ENCODE results near the gene PCYT2.
A peak's percentile ranks its signal among the peaks of the same experiment; 100 is the strongest.

PCYT2 gene

GRCh38 chr17:81871387-81872230, 39.6 kb downstream of the PCYT2 start:
- DNase-seq (ENCODE audit: low read depth in 2 of 2), result peak; percentile 70

- DNase-seq (ENCODE audit: low read depth in 2 of 2), result no peak
Measured at GRCh38 chr17:81870981-81871386, 40.2 kb downstream of the PCYT2 start, which contains the start of gene ARHGDIA. ARHGDIA (minus strand) TSS chr17:81871337; CDS start chr17:81869930, 1,407 bp downstream.

DNA sequence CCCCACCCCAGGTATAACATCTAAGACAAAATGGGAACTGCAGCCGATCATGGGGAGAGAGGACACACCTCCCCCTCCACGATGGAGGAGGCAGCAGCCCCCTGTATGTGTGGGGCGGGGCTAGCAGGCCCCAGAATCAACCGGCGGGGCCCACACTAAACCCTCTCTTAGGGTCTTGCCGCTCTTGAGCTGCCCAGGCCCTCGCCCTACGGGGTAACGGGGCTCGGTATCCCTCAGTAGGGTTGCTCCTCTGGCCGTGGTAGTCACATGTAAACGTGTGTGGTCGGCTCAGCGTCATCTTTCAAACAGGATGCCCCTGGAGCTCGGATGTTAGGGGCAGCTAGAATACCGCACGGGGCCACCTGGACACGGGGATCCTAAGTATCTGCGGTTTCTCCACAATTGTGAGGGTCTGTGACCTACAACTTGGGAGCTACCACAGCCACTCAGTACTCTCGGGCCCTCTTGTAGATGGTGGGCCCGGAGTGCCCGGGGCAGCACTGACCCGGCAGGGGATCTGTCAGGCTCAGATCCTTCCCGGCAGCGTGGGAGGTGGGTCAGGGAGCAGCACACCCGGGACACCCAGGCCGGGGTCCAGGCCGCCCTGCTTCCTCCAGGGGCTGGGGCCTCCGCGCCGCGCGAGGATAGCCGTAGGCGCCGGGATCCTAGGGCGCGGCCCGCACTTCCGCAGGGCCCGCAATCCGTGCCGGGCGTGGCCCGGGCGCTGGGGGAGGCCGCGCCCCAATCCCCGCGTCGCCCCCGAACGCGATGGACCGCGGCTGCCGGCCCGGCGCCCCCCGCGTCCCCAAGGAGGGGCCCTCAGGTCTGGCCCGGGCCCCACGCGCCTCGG, 40.8 kb downstream of the PCYT2 start:
- DNase-seq (ENCODE audit: low read depth in 2 of 2), result no peak

- DNase-seq (ENCODE audit: low read depth in 2 of 2), result no peak
Measured at GRCh38 chr17:81869221-81870130, 41.7 kb downstream of the PCYT2 start.

DNA sequence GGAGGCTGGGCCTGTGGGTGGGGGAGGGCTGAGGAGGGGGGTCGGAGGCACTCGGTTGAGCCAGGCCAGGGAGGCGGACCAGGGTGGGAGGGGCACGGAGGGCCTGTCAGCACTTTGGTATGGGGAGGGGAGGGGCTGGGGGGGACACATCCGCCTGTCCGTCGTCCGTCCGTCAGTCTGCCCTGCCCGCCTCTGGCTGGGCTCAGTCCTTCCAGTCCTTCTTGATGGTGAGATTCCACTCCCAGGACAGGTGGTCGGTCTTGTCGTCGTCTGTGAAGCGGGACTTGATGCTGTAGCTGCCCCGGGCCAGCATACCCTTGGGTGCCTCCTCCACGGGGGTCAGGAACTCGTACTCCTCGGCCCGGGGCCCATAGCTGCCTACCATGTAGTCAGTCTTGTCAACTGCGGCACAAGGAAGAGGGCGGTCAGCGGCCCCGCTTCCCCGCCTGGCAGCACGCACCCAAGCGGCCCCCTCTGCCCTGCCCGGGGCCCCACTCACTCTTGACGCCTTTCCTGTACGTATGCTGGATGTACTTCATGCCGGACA, 42.5 kb downstream of the PCYT2 start:
- peak; percentile 61 to 63 for DNase-seq (ENCODE audit: low read depth in 2 of 2)

DNA sequence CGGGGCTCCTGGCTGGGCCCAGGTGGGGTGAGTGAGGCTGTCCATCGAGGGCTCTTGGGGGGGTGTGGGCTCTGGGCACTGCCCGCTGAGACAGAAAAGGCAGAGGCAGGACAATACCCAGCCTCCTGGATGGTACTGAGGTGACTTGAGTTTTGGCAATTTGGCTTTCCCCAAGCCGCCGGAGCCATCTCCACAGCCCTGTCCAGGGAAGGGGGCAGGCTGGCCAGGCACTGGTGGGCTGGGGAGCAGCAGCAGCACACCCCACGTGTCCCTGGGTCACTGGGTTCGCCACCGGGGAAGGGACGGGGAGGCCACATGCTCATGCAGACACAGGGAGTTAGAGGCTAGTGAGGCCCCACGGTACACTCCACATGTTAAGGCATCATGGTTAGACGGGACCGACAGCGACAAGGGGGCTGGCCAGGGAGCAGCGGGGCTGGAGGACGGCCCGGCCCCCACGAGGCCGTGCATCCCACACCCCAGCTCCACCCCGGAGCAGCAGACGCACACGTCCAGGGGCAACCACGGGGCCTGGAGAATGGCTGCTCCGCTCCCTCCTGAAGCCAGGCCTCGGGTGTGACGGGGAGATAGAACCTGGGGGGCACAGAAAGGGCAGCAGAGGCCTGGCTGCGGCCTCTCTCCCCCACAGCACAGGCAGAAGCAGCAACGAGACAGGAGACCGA, 43.1 kb downstream of the PCYT2 start:
- DNase-seq (ENCODE audit: low read depth in 2 of 2), result no peak

DNA sequence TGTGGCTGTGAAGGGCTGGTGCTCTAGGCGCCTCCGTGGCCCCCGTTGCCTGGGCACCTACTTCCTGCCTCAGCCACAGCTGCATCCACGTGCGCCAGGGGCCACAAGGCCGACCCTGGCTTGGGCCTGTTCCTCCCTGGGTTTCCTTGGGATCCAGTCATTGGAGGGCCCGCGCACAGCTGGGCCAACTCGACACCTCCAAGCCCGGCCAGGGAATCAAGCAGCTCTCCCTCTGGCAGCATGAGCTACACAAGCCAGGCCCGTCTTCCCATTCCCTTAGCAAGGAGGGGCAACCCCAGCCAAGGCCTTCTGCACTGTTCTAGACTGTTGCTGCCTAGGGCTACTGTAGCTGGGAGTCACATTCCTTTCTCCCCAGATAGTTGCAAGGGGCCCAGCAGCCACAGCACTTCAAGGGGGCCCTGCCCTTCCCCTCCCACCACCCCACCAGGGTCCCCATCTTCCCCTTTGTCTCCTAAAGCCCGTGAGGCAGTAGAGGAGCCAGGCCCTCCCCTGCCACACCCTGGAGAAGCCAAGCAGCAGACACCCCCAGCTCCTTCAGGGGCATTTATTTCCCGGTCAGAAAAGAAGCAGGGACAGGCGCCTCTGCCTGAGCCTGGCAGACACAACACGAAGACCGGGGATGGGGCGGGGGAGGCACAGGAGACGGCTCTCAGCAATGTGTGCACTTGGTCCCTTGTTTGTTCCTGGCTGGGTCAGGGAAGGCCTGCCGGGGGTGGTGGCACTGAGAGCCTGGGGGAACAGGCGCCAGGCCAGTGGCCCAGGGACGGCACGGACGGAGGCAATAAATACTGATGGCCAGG, 43.8 kb downstream of the PCYT2 start:
- DNase-seq (ENCODE audit: low read depth in 2 of 2), result no peak

DNA sequence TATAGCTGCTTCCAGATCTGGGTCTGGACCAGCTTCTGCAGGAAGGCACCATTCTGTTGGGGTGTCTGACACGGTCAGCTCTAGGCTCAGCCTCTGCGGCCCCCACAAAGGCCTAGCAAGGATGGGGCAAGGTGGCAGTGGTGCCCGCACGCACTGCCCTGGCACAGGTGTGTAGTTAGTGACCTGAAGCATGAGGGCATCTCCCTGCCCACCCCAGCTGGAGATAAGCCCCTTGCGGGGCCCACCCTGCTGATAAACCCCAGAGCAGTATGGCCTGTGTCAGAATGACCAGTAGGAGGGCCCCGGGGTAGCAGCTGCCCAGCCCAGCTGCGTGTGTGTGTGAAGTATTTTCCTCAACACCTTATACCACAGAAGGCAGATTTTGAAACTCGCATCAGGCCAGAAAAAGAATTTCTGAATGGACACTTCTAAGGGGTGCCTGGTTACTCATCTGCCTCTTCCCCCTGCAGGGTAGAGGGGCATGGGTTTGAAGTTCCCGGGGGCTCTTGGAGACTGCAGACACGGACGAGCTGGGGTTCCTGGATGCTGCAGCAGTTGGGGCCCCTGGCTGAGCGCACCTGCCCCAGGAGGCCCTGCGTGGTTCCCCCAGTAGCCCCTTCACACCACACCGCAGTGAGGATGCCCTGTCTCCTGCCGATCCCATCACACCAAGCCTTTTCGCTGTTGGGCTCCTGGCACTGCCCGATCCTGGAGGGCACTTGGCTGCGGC, 44.6 kb downstream of the PCYT2 start:
- DNase-seq (ENCODE audit: low read depth in 2 of 2), result no peak

- no peak for DNase-seq (ENCODE audit: low read depth in 2 of 2)
Measured at GRCh38 chr17:81865733-81866439, 45.3 kb downstream of the PCYT2 start.

DNA sequence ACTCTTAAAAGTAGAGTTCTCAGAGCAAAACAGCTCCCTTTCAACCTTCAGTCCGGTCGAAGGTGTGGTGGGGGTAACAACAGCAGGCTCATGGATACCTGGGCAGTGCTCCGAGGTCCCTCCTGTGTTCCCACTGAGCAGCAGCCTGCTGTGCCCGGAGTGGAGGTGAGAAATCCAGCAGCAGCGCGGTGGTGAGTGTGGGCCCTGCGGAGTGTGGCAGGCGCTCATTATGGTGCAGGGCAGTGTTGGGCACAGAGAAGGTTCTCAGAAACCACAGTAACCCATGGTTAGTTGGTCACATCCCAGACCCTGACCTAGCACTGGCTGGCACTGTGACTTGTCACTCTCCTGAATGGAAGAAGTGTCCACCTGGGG, 45.9 kb downstream of the PCYT2 start:
- DNase-seq (ENCODE audit: low read depth in 2 of 2), result no peak

GRCh38 chr17:81863833-81864768, 47.1 kb downstream of the PCYT2 start:
- no peak for DNase-seq (ENCODE audit: low read depth in 2 of 2)

- no peak for DNase-seq (ENCODE audit: low read depth in 2 of 2)
Measured at GRCh38 chr17:81863123-81863675, 48.0 kb downstream of the PCYT2 start.

DNA sequence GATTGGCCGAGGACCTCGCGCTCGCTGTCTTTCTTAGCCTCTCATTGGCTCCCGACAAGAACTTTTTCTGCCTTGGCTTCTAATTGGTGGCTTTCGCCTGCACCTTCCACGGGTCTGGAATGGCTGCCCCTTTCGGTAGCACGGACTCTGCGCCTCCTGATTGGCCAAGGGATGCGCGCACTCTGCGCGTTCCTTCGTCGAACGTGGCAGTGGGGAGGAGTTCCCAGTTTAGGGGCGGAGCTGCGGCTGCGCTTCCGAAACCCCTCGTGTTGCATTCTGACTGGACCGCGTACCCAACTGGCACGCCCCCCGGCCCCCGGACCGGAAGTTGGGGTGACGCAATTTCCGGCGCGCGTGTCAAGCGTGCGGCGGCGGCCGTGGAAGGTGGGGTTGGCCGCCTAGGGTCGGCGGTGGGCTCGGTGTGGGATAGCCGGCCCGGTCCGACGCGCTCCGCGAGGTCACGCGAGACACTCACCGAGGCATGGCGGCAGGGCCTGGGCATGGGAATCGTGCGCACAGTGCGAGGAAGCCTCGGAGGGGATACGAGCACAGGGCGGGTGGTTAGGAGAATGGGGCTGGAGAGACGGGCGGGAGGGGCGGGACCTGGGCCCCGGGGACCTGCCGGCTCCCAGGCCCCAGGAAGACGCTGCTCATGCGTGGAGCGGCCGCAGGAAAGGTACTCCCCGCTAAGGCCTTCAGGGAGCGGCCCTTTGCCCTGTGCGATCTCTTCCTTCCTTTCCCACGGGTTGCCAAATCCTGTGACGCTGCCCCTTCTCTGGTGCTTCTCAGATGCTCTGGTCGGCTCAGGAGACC, 50.2 kb downstream of the PCYT2 start:
- peak; percentile 100 for DNase-seq (ENCODE audit: low read depth in 2 of 2)

GRCh38 chr17:81859906-81860755, 51.1 kb downstream of the PCYT2 start, which contains the start of gene P4HB:
P4HB (minus strand) TSS chr17:81860535; CDS start chr17:81860471, 64 bp downstream.
- DNase-seq (ENCODE audit: low read depth in 2 of 2), result no peak
